IMR-90 (cell line): Measurements from ENCODE around the gene PALLD. TPM values are rescaled to one million over a fixed set of nuclear protein-coding genes. Genes with fewer than 3 reads are reported as not detected.

ENCODE experiments used
- ATAC-seq: fragments of 200-7000 bp; cut with Tn5 transposase; 2 replicates; pipeline ENCODE4 v1.9.1; 2020; ENCODE audit warnings: low read depth, mild to moderate bottlenecking, moderate library complexity
- BruUV-seq: library from RNA; stranded (reverse); fragments of 400-500 nt; replicated peaks from 2 replicates; lab custom pipeline; 2021; lab: Mats Ljungman, UMichigan
- CTCF ChIA-PET: fragments of 300-600 bp; formaldehyde crosslinking; extraction: SDS; loops from one replicate; lab custom pipeline; 2021; ENCODE audit warnings: antibody characterized with exemption; lab: Yijun Ruan, JAX
- POLR2A ChIA-PET: fragments of 300-600 bp; sonication (Branson Sonifier 250); formaldehyde crosslinking; loops from one replicate; lab custom pipeline; 2022; ENCODE audit warnings: antibody characterized with exemption; ENCODE audit not compliant: unreplicated experiment; lab: Charles Lee
- DNase-seq: peaks from one replicate; pipeline ENCODE4 v3.0.0; 2013
- H2AFZ ChIP-seq: replicated peaks from 2 replicates; pipeline ENCODE3; 2013; ENCODE audit warnings: low read length, mild to moderate bottlenecking; ENCODE audit not compliant: poor library complexity
- H2AK5ac ChIP-seq: 2 replicates; pipeline ENCODE4 v1.6.1; 2013; ENCODE audit warnings: low read depth, low read length, inconsistent platforms
- H2AK9ac ChIP-seq: replicated peaks from 2 replicates; pipeline ENCODE3; 2013; ENCODE audit warnings: mild to moderate bottlenecking, low read depth, low read length, moderate library complexity; ENCODE audit not compliant: poor library complexity
- H2BK120ac ChIP-seq: 2 replicates; pipeline ENCODE4 v1.6.1; 2013; ENCODE audit warnings: low read depth, low read length, inconsistent platforms
- H2BK15ac ChIP-seq: 3 replicates; pipeline ENCODE4 v1.6.1; 2013; ENCODE audit warnings: low read depth, low read length, inconsistent platforms
- H2BK20ac ChIP-seq: 2 replicates; pipeline ENCODE4 v1.6.1; 2013; ENCODE audit warnings: low read depth, mild to moderate bottlenecking, inconsistent platforms, low read length, moderate library complexity
- H2BK5ac ChIP-seq: 2 replicates; pipeline ENCODE4 v1.6.1; 2013; ENCODE audit warnings: mild to moderate bottlenecking, low read depth, low read length, inconsistent platforms; ENCODE audit not compliant: poor library complexity, severe bottlenecking
- H3K14ac ChIP-seq: replicated peaks from 2 replicates; pipeline ENCODE4 v1.6.1; 2013; ENCODE audit warnings: low read depth, low read length, inconsistent platforms
- H3K18ac ChIP-seq: 2 replicates; pipeline ENCODE4 v1.6.1; 2013; ENCODE audit warnings: low read depth, low read length, control low read depth
- H3K23ac ChIP-seq: 2 replicates; pipeline ENCODE4 v1.6.1; 2013; ENCODE audit warnings: low read depth, low read length, inconsistent platforms
- H3K27ac ChIP-seq: 2 replicates; pipeline ENCODE4 v1.5.1; 2013; ENCODE audit warnings: mild to moderate bottlenecking, control low read depth, low read length; ENCODE audit not compliant: insufficient read depth
- H3K27me3 ChIP-seq: 2 replicates; pipeline ENCODE4 v1.6.1; 2013; ENCODE audit warnings: low read length; ENCODE audit not compliant: control insufficient read depth, insufficient read depth
- H3K36me3 ChIP-seq: 2 replicates; pipeline ENCODE4 v1.6.1; 2013; ENCODE audit warnings: low read length, mixed read lengths; ENCODE audit not compliant: control insufficient read depth, insufficient read depth
- H3K4ac ChIP-seq: 2 replicates; pipeline ENCODE4 v1.6.1; 2013; ENCODE audit warnings: low read depth, low read length, inconsistent platforms
- H3K4me1 ChIP-seq: 2 replicates; pipeline ENCODE4 v1.6.1; 2013; ENCODE audit warnings: low read length, mixed read lengths; ENCODE audit not compliant: control insufficient read depth, insufficient read depth
- H3K4me2 ChIP-seq: 2 replicates; pipeline ENCODE4 v1.6.1; 2013; ENCODE audit warnings: low read depth, mild to moderate bottlenecking, control low read depth, low read length, moderate library complexity
- H3K4me3 ChIP-seq: 2 replicates; pipeline ENCODE4 v1.5.1; 2013; ENCODE audit warnings: low read depth, mild to moderate bottlenecking, control low read depth, low read length, moderate library complexity; ENCODE audit not compliant: insufficient read depth
- H3K56ac ChIP-seq: 2 replicates; pipeline ENCODE4 v1.6.1; 2013; ENCODE audit warnings: low read length, inconsistent platforms; ENCODE audit not compliant: insufficient read depth; ENCODE audit errors: extremely low read depth
- H3K79me1 ChIP-seq, 2 experiments: 2 replicates each; pipeline ENCODE4 v1.6.1; 2013; ENCODE audit warnings: low read length in 2 of 2, inconsistent platforms in 1 of 2, low read depth in 1 of 2
- H3K9ac ChIP-seq: 2 replicates; pipeline ENCODE4 v1.6.1; 2013; ENCODE audit warnings: low read depth, low read length, control low read depth
- H3K9me1 ChIP-seq: 2 replicates; pipeline ENCODE4 v1.6.1; 2013; ENCODE audit warnings: low read length, inconsistent platforms; ENCODE audit not compliant: insufficient read depth
- H3K9me3 ChIP-seq: 2 replicates; pipeline ENCODE4 v1.6.1; 2013; ENCODE audit warnings: low read length; ENCODE audit not compliant: control insufficient read depth, insufficient read depth
- H4K20me1 ChIP-seq: 2 replicates; pipeline ENCODE4 v1.6.1; 2013; ENCODE audit warnings: low read length, inconsistent platforms; ENCODE audit not compliant: insufficient read depth
- H4K5ac ChIP-seq: 2 replicates; pipeline ENCODE4 v1.6.1; 2013; ENCODE audit warnings: mild to moderate bottlenecking, low read depth, low read length, control low read depth
- H4K8ac ChIP-seq, 2 experiments: 2 replicates each; pipeline ENCODE4 v1.6.1; 2013; ENCODE audit warnings: low read depth in 2 of 2, low read length in 2 of 2, control low read depth in 1 of 2, inconsistent platforms in 1 of 2
- H4K91ac ChIP-seq: 2 replicates; pipeline ENCODE4 v1.6.1; 2013; ENCODE audit warnings: low read depth, low read length, inconsistent platforms; ENCODE audit not compliant: insufficient read depth
- BHLHE40 ChIP-seq: fragments of 150-350 bp; IDR thresholded peaks from 2 replicates; pipeline ENCODE4 v1.6.1; 2016; ENCODE audit warnings: mild to moderate bottlenecking, low read depth, low read length
- CHD1 ChIP-seq: IDR thresholded peaks from 2 replicates; pipeline ENCODE4 v1.6.1; 2012; ENCODE audit warnings: low read depth, low read length, improper control_type of control experiment
- FOS ChIP-seq: fragments of 150-350 bp; IDR thresholded peaks from 2 replicates; pipeline ENCODE4 v1.6.1; 2016; ENCODE audit warnings: low read depth, low read length
- MAFK ChIP-seq: IDR thresholded peaks from 2 replicates; pipeline ENCODE4 v1.6.1; 2012; ENCODE audit warnings: low read depth, low read length, improper control_type of control experiment
- MAZ ChIP-seq: IDR thresholded peaks from 2 replicates; pipeline ENCODE4 v1.6.1; 2012; ENCODE audit warnings: low read depth, mild to moderate bottlenecking, low read length, improper control_type of control experiment, moderate library complexity, borderline replicate concordance
- MXI1 ChIP-seq: IDR thresholded peaks from 2 replicates; pipeline ENCODE4 v1.6.1; 2012; ENCODE audit warnings: low read depth, mild to moderate bottlenecking, low read length, moderate library complexity, borderline replicate concordance
- RAD21 ChIP-seq: IDR thresholded peaks from 2 replicates; pipeline ENCODE4 v1.6.1; 2012; ENCODE audit warnings: low read length, improper control_type of control experiment
- RCOR1 ChIP-seq: IDR thresholded peaks from 2 replicates; pipeline ENCODE4 v1.6.1; 2012; ENCODE audit warnings: mild to moderate bottlenecking, low read length, improper control_type of control experiment; ENCODE audit not compliant: insufficient replicate concordance
- RFX5 ChIP-seq: IDR thresholded peaks from 2 replicates; pipeline ENCODE4 v1.8.0; 2012; ENCODE audit warnings: low read depth, mild to moderate bottlenecking, low read length, moderate library complexity
- SMC3 ChIP-seq: fragments of 150-350 bp; IDR thresholded peaks from 2 replicates; pipeline ENCODE4 v1.6.1; 2016; ENCODE audit warnings: low read depth, mild to moderate bottlenecking, antibody characterized with exemption, low read length, moderate library complexity
- WGBS, 2 experiments: methylation state at CpG; one replicate each; pipeline versions ENCODE4 v1.1.5 to v1.1.7; 2013; ENCODE audit warnings: missing lambda C conversion rate in 2 of 2; ENCODE audit not compliant: insufficient read length in 1 of 2; ENCODE audit errors: extremely low coverage in 2 of 2; 5-methylcytosine and 5-hydroxymethylcytosine counted together
- dilution Hi-C: fragments of 300-500 bp; cut with HindIII; formaldehyde crosslinking; loops from one replicate; pipeline ENCODE4 v1.14.3; 2018; ENCODE audit warnings: low sequenced_read_pairs; ENCODE audit not compliant: unreplicated experiment
- in situ Hi-C: fragments of 300-500 bp; cut with MboI; formaldehyde crosslinking; loops from 3 replicates; pipeline ENCODE4 v1.14.3; 2019; ENCODE audit warnings: low sequenced_read_pairs, inconsistent platforms, mixed read lengths
- intact Hi-C: fragments of 100-400 bp; cut with micrococcal nuclease; formaldehyde crosslinking; loops from 2 replicates; pipeline ENCODE4 v1.10.0; 2022
- polyA plus RNA-seq, 3 experiments: library from polyadenylated mRNA; depleted of rRNA; stranded (reverse); fragments of >200 nt; gene quantifications; 2 replicates each; pipeline ENCODE4 v1.2.3, GENCODE V29; 2012; ENCODE audit warnings: low replicate concordance in 1 of 3
- total RNA-seq: library from RNA; depleted of rRNA; stranded (reverse); fragments of >200 nt; gene quantifications from 2 replicates; pipeline ENCODE4 v1.2.3, GENCODE V29; 2012
- TF ChIP-seq, protein P1 (sequence below): conservative IDR thresholded peaks from 2 replicates; pipeline ENCODE4 v1.5.1; 2012; ENCODE audit warnings: mild to moderate bottlenecking, low read depth, low read length, improper control_type of control experiment

The PALLD gene
- total and polyA plus RNA-seq, 2 of the 4 experiments (the other 2 are of a cell fraction): 91.0 to 91.9 TPM

DNA sequence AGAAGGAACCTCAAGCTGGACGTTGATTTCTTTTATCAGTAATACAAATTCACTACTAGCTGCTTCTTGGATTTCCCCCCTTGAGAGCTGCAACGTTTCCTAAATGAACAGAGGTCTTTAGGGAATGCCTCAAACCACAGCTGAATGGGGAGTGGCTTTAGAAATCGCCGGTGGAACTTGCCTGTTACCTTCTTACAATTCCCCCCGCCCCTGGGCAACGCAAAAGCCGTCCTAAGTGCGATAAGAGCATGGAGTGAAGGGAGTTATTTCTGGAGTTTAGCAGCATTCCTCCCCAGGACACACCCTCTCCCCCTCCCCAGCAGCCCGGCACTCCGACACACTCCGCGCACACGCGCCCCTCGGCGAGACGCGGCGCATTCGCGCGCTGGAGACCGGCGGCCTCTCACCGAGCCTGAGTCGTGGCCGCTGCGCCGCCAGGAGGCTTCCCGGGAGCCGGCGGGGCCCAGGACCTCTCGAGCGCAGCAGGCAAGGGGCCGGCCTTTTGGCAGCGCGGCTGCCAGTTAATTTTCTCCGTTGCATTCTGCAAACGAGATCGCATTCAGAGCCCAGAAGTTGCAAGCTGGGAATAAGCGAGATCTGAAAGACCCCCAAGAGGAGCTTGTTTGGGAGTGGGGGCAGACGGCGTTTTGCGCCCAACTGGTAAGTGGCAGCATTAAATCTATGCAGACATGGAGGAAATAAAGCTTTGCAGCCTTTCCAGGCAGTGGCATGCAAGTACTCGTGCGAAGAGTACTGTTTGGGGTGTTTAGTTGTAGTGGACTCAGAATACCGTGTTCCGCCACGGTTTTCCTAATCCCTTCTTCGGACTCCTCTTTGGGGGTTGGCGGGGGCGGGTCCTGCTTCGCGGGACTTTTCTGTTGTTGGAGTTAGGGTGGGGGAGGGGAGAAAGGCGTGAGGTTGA lies 134.7 kb downstream of the PALLD start:
- peak overlapping the region; percentile 66 for H2BK20ac ChIP-seq
- H3K9me1 ChIP-seq: peaks cover 16% of the 10 kb centered on the region
- WGBS, 2 experiments: 1% methylated on average over 32 of the region's 55 CpGs; no CpG with 5 or more reads in 1 of the 2 experiments
- H3K23ac ChIP-seq: peak overlapping the region; percentile 91
- H2AK5ac ChIP-seq: peak overlapping the region; percentile 42
- peak overlapping the region; percentile 65 for H3K18ac ChIP-seq
- peak overlapping the region; percentile 46; the same call in 2 of the 3 replicates for H2BK15ac ChIP-seq
- H4K5ac ChIP-seq: peak overlapping the region; percentile 25
- H3K9ac ChIP-seq: peak overlapping the region; percentile 69
- peaks cover 0 to 21% of the 10 kb centered on the region in 2 experiments; a peak in 2 of 4 replicates for H3K79me1 ChIP-seq
- no TSS peak for BruUV-seq
- H3K36me3 ChIP-seq: no peaks in the 10 kb centered on the region
- peaks cover 18% of the 10 kb centered on the region for H3K4me1 ChIP-seq
- in situ Hi-C loops (no loop called here), intact Hi-C loops (loop anchor here (2.0 to 5.0 kb wide), 6 partner anchors 41 to 449 kb away; partner anchors contain the start of gene DDX60L), dilution Hi-C loops (no loop called here)
- H4K8ac ChIP-seq: peak overlapping the region; percentile 10 to 77
- H2AFZ ChIP-seq: peak overlapping the region; percentile 92
- peak overlapping the region; percentile 83; the same call in 1 of the 2 replicates for H3K56ac ChIP-seq
- H2BK120ac ChIP-seq: peak overlapping the region; percentile 92
- TF ChIP-seq RCOR1: no peak
- peak; percentile 50 for TF ChIP-seq RAD21
- TF ChIP-seq, protein P1, sequence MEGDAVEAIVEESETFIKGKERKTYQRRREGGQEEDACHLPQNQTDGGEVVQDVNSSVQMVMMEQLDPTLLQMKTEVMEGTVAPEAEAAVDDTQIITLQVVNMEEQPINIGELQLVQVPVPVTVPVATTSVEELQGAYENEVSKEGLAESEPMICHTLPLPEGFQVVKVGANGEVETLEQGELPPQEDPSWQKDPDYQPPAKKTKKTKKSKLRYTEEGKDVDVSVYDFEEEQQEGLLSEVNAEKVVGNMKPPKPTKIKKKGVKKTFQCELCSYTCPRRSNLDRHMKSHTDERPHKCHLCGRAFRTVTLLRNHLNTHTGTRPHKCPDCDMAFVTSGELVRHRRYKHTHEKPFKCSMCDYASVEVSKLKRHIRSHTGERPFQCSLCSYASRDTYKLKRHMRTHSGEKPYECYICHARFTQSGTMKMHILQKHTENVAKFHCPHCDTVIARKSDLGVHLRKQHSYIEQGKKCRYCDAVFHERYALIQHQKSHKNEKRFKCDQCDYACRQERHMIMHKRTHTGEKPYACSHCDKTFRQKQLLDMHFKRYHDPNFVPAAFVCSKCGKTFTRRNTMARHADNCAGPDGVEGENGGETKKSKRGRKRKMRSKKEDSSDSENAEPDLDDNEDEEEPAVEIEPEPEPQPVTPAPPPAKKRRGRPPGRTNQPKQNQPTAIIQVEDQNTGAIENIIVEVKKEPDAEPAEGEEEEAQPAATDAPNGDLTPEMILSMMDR: peak; percentile 45
- TF ChIP-seq SMC3: peak; percentile 44
- TF ChIP-seq RFX5: no peak
- TF ChIP-seq MXI1: peak; percentile 28; the same call in 1 of the 2 replicates
- TF ChIP-seq BHLHE40: no peak
- no peak for TF ChIP-seq CHD1
- no peak for TF ChIP-seq MAFK
- TF ChIP-seq MAZ: no peak
- no peak for TF ChIP-seq FOS
- H3K27me3 ChIP-seq: no peaks in the 10 kb centered on the region
- H4K20me1 ChIP-seq: no peaks in the 10 kb centered on the region
- H3K4me2 ChIP-seq: peak overlapping the region; percentile 90
- ChIA-PET CTCF (interaction anchor here (0.5 to 1.6 kb wide), 8 partner anchors 12 to 117 kb away, joined by 3 to 10 read pairs (median 4); no protein-coding TSS in a partner anchor), POLR2A (interaction anchor here (0.6 to 1.1 kb wide), 2 partner anchors 43 to 103 kb away, joined by 3 read pairs; no protein-coding TSS in a partner anchor)
- H2AK9ac ChIP-seq: peak overlapping the region; percentile 12
- peak overlapping the region; percentile 54 for H3K4me3 ChIP-seq
- H3K4ac ChIP-seq: peak overlapping the region; percentile 86
- DNase-seq (peak; percentile 55), ATAC-seq (peak; percentile 78)
- H3K9me3 ChIP-seq: no peaks in the 10 kb centered on the region
- H3K14ac ChIP-seq: peak overlapping the region; percentile 93
- H4K91ac ChIP-seq: peak overlapping the region; percentile 81
- H2BK5ac ChIP-seq: peak overlapping the region; percentile 51
- H3K27ac ChIP-seq: peak overlapping the region; percentile 59
